Activated T-cell treated with anti-CD3 and anti-CD28 coated beads for 4 hours (primary cell): ENCODE results near the gene MYCBP.
"Not testable (repeated sequence)": the region's sequence is repeated elsewhere in the genome, so short reads cannot be mapped to it uniquely, and the experiment has no call there.

Experiments used
- DNase-seq: peaks from one replicate; pipeline ENCODE4 v3.0.0-alpha.2; 2020

The MYCBP gene

DNA sequence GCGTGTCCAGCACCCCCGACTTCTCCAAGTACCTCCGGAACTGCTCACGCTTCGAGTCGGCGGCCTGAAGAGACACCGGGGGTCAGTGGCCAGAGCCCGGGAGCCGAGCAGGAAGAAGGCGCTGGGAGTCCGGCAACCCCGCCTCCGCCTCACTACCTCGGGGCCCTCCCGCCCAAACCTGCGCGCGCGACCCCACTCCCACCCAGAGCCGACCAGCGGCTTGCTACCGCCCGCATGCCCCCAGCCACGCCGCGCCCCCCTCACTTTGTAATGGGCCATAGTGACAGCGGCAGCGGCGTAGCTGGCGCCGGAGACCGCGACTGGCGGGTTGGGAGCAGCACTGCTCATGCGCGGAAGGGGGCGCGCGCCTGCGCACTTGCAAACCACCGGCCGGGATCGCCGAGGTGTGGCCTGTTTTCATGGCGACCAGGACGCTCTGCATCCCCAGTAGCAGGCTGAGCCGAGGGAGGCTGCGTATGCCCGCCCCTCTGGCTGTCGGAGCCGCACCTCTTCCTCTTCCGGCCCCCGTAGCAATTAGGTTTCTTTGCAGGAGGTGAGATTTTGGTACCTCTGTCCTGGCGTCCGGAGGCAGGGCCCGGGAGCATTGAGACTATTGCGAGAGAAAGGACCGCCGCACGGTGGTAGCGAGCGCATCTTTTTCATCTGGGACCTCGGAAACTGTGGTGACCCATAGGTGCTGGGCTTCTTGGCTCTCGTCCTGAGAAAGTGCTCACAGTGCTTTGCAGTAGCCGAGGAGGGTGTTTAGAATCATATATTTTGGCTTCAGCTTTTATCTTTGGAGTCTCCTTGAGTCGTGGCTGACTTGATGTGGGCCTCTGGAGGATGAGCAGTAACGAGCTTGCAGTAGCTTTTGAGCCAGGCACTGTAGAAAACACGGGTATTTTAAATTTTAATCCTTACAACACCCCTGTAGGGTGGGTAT is at the start of gene MYCBP:
Gene MYCBP (minus strand): TSS at position 322 of the 943 bp plus-strand sequence. CDS start 43 bp downstream, at position 279.
- peak; percentile 93 for DNase-seq

DNA sequence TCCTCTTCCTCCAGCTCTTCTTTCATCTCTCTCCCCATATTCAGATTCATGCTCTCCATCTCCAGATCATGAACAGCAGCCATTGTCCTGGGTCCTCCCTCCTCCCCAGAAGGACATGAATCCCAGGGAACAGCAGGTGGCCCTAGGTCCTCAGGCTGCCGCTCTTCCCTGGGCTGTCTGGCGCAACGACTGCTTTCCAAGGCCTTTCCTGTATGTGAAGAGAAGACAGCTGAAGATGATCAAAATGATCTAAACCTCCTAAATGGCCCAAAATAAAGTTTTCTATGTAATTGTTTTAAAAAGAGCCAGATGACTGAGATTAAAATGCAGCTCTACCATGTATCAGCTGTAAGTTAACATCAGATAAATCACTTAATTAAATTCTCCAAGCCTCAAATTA is 46.0 kb upstream of the MYCBP start:
- no peak for DNase-seq

DNA sequence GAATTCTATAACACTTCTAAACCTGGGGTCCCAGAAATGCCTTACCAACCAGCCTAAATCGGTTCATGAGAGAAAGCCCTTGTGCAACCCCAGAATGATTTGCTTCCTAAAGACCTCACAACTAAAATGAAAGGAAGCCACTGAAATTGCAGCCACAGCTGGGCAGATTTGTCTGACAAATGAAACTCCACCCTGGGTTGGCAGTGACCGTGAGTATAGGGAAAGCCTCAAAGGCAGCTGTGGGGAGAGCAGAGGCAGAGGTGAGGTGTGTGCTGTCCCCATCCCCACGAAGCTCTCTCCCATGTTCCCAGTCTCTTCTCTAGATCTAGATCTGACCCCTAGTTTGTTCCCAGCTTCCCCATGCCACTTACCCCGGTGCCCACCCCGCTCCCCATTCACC is 45.4 kb upstream of the MYCBP start:
- DNase-seq: no peak

- DNase-seq: no peak
Measured at GRCh38 chr1:38917772-38918171, 44.6 kb upstream of the MYCBP start.

- no peak for DNase-seq
Measured at GRCh38 chr1:38917337-38917736, 44.2 kb upstream of the MYCBP start.

GRCh38 chr1:38915352-38915948 is 42.3 kb upstream of the MYCBP start:
- DNase-seq: no peak

DNA sequence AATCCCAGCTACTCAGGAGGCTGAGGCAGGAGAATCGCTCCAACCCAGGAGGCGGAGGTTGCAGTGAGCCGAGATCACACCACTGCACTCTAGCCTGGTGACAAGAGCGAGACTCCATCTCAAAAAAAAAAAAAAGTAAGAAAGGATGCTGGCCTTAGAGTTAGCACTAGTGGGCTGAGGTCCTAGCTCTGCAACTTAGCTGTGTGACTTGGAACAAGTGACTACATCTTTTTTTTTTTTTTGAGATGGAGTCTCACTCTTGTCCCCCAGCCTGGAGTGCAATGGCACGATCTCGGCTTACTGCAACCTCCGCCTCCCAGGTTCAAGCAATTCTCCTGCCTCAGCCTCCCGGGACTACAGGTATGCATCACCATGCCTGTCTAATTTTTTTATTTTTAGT is 41.8 kb upstream of the MYCBP start:
- DNase-seq: not testable (repeated sequence)

- no peak for DNase-seq
Measured at GRCh38 chr1:38908821-38909220, 35.7 kb upstream of the MYCBP start.

DNA sequence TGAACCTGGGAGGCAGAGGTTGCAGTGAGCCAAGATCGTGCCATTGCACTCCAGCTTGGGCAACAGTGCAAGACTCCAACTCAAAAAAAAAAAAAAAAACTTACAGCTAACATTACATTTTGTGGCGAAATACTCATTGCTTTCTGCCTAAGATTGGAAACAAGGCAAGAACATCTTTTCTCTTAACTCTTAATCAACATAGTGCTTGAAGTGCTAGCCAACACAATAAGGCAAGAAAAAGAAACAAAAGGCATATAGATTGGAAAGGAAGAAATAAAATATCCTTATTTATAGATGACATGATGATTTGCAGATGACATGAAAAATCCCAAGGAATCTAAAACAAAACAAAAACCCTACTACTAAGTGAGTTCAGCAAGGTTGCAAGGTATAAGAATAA is 32.8 kb upstream of the MYCBP start:
- no peak for DNase-seq

DNA sequence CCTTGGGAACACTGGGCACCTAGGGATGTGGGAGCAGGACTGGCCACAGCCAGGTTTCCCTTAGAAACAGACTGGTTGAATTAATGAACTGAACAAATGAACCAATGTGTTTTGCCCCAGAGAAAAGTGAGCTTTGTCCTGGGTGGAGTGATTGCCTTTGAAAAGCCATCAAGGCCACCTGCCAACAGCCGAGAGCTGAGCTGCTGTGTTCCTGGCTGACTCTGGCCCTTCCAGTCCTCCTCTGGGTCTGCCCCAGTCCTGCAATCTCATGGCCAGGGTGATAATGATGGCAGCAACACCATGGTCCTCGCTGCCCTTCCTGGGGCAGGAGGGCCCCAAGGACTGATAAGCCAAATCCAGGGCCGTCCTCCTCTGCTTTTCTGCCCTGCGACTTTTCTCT is 26.4 kb upstream of the MYCBP start:
- no peak for DNase-seq

- no peak for DNase-seq
Measured at GRCh38 chr1:38898653-38899230, 25.6 kb upstream of the MYCBP start.

GRCh38 chr1:38896169-38896568 is 23.0 kb upstream of the MYCBP start:
- no peak for DNase-seq

- no peak for DNase-seq
Measured at GRCh38 chr1:38892976-38893375, 19.8 kb upstream of the MYCBP start.

- no peak for DNase-seq
Measured at GRCh38 chr1:38891753-38892152, 18.6 kb upstream of the MYCBP start.

DNA sequence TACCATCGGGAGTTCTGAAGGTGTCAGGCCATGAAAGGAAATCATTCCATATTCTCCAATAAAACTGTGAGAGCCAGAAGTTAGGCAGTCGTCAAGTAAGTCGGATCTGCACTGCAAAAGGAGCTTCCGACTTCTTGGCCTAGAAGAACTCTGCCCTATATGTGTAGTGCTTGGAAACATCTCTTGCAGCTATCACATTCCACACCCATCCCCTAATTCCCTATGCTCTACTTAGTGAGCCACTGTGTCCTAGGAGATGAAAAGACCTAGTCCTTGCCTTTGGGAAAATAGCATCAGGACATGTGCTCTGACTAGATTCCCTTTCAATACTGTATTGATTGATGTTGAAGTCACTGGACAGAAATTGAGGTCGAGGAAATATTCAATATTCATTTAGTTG is 16.4 kb upstream of the MYCBP start:
- no peak for DNase-seq

GRCh38 chr1:38888423-38889333 is 15.5 kb upstream of the MYCBP start:
- DNase-seq: no peak

GRCh38 chr1:38885092-38885491 is 11.9 kb upstream of the MYCBP start:
- DNase-seq: no peak

DNA sequence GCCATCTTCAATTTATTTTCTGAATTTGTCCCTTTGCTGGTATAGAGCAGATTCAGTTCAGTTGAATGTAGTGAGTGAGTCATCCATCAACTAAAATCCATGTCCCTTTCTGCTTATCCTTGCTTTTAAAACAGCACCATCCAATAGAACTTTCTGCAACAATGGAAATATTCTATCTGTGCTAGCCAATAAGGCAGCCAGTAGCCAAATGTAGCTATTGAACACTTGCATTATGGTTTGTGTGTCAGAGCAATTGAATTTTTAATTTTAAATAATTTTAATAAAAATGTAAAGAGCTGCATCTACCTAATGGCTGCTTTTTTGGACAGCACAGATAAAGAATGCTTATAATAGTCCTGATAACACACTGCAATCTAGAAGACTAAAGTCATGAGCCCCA is 8.3 kb upstream of the MYCBP start, which contains the start of gene GJA9:
Gene GJA9 (minus strand): TSS at position 101 of the 400 bp plus-strand sequence. CDS start 5,489 bp downstream, outside the sequence.
- DNase-seq: no peak

DNA sequence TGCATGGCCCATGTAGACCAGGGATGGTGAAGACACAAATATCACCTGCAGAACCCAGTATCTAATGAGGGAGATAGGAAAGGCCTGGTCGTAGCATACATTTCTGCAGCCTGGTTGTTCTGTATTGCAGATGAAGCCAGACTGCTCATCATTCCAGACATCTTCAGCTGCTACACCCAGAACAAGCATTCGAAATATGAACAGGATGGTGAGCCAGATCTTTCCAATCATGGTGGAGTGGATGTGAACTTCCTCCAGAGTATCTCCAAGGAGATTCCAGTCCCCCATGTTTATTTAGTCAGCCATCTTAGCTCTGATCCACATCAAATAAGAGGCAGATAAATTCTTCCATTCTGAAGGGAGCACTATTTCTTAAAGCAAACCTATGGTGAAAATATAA is 2.7 kb upstream of the MYCBP start:
- no peak for DNase-seq

- no peak for DNase-seq
Measured at GRCh38 chr1:38872401-38873026, 634 bp downstream of the MYCBP start.

DNA sequence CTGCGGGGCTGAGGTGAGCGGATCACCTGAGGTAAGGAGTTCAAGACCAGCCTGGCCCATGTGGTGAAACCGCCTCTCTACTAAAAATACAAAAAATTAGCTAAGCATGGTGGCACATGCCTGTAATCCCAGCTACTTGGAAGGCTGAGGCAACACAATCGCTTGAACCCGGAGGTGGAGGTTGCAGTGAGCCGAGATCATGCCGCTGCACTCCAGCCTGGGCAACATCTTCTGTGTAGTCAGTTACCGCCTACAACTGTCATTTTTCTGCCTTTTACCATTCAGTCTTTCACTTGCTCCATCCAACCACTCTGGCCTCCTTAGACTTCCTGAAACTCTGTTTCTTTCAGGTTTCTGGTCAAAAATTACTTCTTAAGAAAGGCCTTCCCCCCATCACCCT is 2.2 kb downstream of the MYCBP start:
- DNase-seq: no peak

GRCh38 chr1:38867208-38867607 is 5.9 kb downstream of the MYCBP start:
- DNase-seq: no peak
